Keratinocyte (primary cell): ENCODE data around the gene SLC2A9. TPM values are rescaled to one million over a fixed set of nuclear protein-coding genes. Genes with fewer than 3 reads are reported as not detected.

Source experiments
- DNase-seq: peaks from one replicate; pipeline ENCODE4 v3.0.0-alpha.2; 2011; ENCODE audit warnings: low read depth, missing footprints, low spot score
- FAIRE-seq: peaks from 2 replicates; lab custom pipeline; 2011; peaks lifted over from hg19 to GRCh38; lab: Jason Lieb, UNC
- H2AFZ ChIP-seq: 2 replicates; pipeline ENCODE4 v1.6.0; 2012; ENCODE audit warnings: low read length, control low read depth, inconsistent platforms; ENCODE audit not compliant: control insufficient read depth
- H3K27ac ChIP-seq: 2 replicates; pipeline ENCODE4 v1.5.1; 2011; ENCODE audit warnings: low read length; ENCODE audit not compliant: control insufficient read depth, insufficient read depth
- H3K27me3 ChIP-seq: 3 replicates; pipeline ENCODE4 v1.6.0; 2011; ENCODE audit warnings: low read length; ENCODE audit not compliant: control insufficient read depth, insufficient read depth; ENCODE audit errors: extremely low read depth
- H3K36me3 ChIP-seq, 2 experiments: 2 replicates in 1 of 2; 3 replicates in 1 of 2; pipeline ENCODE4 v1.5.1; 2011; ENCODE audit warnings: low read length in 2 of 2, mild to moderate bottlenecking in 1 of 2; ENCODE audit not compliant: control insufficient read depth in 2 of 2, insufficient read depth in 2 of 2; ENCODE audit errors: extremely low read depth in 1 of 2
- H3K4me1 ChIP-seq: 3 replicates; pipeline ENCODE4 v1.5.1; 2011; ENCODE audit warnings: low read length; ENCODE audit not compliant: control insufficient read depth, insufficient read depth; ENCODE audit errors: extremely low read depth
- H3K4me2 ChIP-seq: 3 replicates; pipeline ENCODE4 v1.6.0; 2011; ENCODE audit warnings: low read depth, low read length; ENCODE audit not compliant: control insufficient read depth, insufficient read depth; ENCODE audit errors: extremely low read depth
- H3K4me3 ChIP-seq, 3 experiments: fragments of 200-600 bp in 1 of 3; sonication (generic) in 1 of 3; 2 replicates in 2 of 3; 3 replicates in 1 of 3; pipeline ENCODE4 v1.5.1; 2011 to 2016; ENCODE audit warnings: low read length in 3 of 3, mild to moderate bottlenecking in 3 of 3, control low read depth in 2 of 3, inconsistent platforms in 1 of 3, low read depth in 1 of 3, mixed read lengths in 1 of 3, mixed run types in 1 of 3, moderate library complexity in 1 of 3; ENCODE audit not compliant: control insufficient read depth in 2 of 3, insufficient read depth in 2 of 3; ENCODE audit errors: extremely low read depth in 1 of 3
- H3K79me2 ChIP-seq: 2 replicates; pipeline ENCODE4 v1.6.0; 2012; ENCODE audit warnings: low read length; ENCODE audit not compliant: control insufficient read depth, insufficient read depth
- H3K9ac ChIP-seq: 3 replicates; pipeline ENCODE4 v1.6.0; 2011; ENCODE audit warnings: low read length; ENCODE audit not compliant: control insufficient read depth, insufficient read depth; ENCODE audit errors: extremely low read depth
- H3K9me1 ChIP-seq: 3 replicates; pipeline ENCODE4 v1.6.0; 2011; ENCODE audit warnings: low read length; ENCODE audit not compliant: control insufficient read depth, insufficient read depth; ENCODE audit errors: extremely low read depth
- H3K9me3 ChIP-seq: 2 replicates; pipeline ENCODE4 v1.5.1; 2012; ENCODE audit warnings: low read depth, low read length; ENCODE audit not compliant: control insufficient read depth
- H4K20me1 ChIP-seq: 3 replicates; pipeline ENCODE4 v1.6.0; 2011; ENCODE audit warnings: low read length; ENCODE audit not compliant: control insufficient read depth, insufficient read depth; ENCODE audit errors: extremely low read depth
- CTCF ChIP-seq, 3 experiments: IDR thresholded peaks in 1 of 3; conservative IDR thresholded peaks in 1 of 3; optimal IDR thresholded peaks in 1 of 3; 2 replicates in 2 of 3; 3 replicates in 1 of 3; pipeline versions ENCODE3 to v1.5.1; 2011; ENCODE audit warnings: low read length in 3 of 3, mild to moderate bottlenecking in 3 of 3, moderate library complexity in 2 of 3, control low read depth in 1 of 3, inconsistent platforms in 1 of 3; ENCODE audit not compliant: insufficient read depth in 2 of 3; ENCODE audit errors: extremely low read depth in 1 of 3
- EZH2 ChIP-seq: IDR thresholded peaks from one replicate; pipeline ENCODE4 v1.6.1; 2012; ENCODE audit warnings: inconsistent platforms, mild to moderate bottlenecking, low read length, moderate library complexity
- dilution Hi-C: fragments of 300-500 bp; cut with MboI; formaldehyde crosslinking; loops from one replicate; pipeline ENCODE4 v1.7.0; 2020; ENCODE audit warnings: low sequenced_read_pairs; ENCODE audit not compliant: extremely low pct_ligation_motif_present
- polyA plus RNA-seq, 5 experiments: library from polyadenylated mRNA; depleted of rRNA in 3 of 5; stranded (reverse) in 3 of 5; stranded (forward) in 1 of 5; unstranded in 1 of 5; fragments of >200 nt; gene quantifications; 1 replicate in 1 of 5; 2 replicates in 3 of 5; 3 replicates in 1 of 5; pipeline versions ENCODE4 v1.2.1 to v1.2.3, GENCODE V29; 2011 to 2012; ENCODE audit warnings: missing spikeins in 2 of 5, low read depth in 1 of 5, low replicate concordance in 1 of 5

SLC2A9 gene
- polyA plus RNA-seq, 1 donor (not counting 4 experiments of a cell fraction or from before 2014, with no cell fraction given): 37.3 TPM

DNA sequence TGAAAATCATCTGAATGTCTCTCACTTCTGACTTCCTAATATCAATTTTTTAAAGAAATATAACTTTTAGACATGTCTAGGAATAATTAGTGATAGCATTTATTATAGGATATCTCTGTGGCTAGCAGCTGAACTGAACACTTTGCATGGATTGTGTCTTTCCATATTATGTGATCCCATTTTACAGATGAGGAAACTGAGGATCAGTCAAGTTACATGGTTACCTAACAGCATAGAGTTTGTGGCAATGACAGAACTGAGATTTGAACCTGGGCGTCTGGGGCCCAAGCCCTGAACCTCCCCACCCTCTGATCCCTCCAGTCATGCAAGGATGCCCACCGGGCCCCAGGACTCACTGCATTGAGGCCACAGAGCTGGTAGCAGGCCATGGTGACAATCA is 101.3 kb downstream of the SLC2A9 start:
- Histone ChIP-seq H3K36me3 (peaks cover 14 to 23% of the 10 kb centered on the region in 2 experiments), H3K4me1 (peaks cover 11% of the 10 kb centered on the region), H3K9me1 (peaks cover 2% of the 10 kb centered on the region), H3K9ac (no peak overlapping the region), H3K4me3 (no peak overlapping the region), H3K9me3 (no peaks in the 10 kb centered on the region), H3K27me3 (no peaks in the 10 kb centered on the region), H3K4me2 (no peak overlapping the region), H2AFZ (no peak overlapping the region), H4K20me1 (no peaks in the 10 kb centered on the region), H3K79me2 (no peaks in the 10 kb centered on the region), H3K27ac (no peak overlapping the region)
- dilution Hi-C loops: no loop called here
- DNase-seq (no peak), FAIRE-seq (no peak)
- TF ChIP-seq EZH2 (no peak), CTCF (optimal IDR thresholded peaks at IDR 0.05 in 1 of 3, IDR thresholded peaks at IDR 0.05 in 1 of 3, conservative IDR thresholded peaks at IDR 0.05 in 1 of 3; ENCODE audit: extremely low read depth in 1 of 3, insufficient read depth in 2 of 3, low read length in 3 of 3) (no peak)

GRCh38 chr4:9919047-9919446 is 102.2 kb downstream of the SLC2A9 start:
- no peak for TF ChIP-seq EZH2
- TF ChIP-seq CTCF (optimal IDR thresholded peaks at IDR 0.05 in 1 of 3, IDR thresholded peaks at IDR 0.05 in 1 of 3, conservative IDR thresholded peaks at IDR 0.05 in 1 of 3; ENCODE audit: extremely low read depth in 1 of 3, insufficient read depth in 2 of 3, low read length in 3 of 3): no peak

More at GRCh38 chr4:9919047-9919446, 102.2 kb downstream of the SLC2A9 start:
- Histone ChIP-seq H3K36me3 (peaks cover 14 to 29% of the 10 kb centered on the region in 2 experiments), H3K27ac (no peak overlapping the region), H3K9me1 (no peaks in the 10 kb centered on the region), H2AFZ (no peak overlapping the region), H3K79me2 (no peaks in the 10 kb centered on the region), H3K9me3 (no peaks in the 10 kb centered on the region), H3K4me1 (peaks cover under 1% of the 10 kb centered on the region), H3K27me3 (no peaks in the 10 kb centered on the region), H3K4me3 (no peak overlapping the region), H3K9ac (no peak overlapping the region), H3K4me2 (no peak overlapping the region), H4K20me1 (no peaks in the 10 kb centered on the region)
- DNase-seq: no peak
- dilution Hi-C loops: no loop called here
- FAIRE-seq: no peak
